HG02588 (cell line): ENCODE results near the gene MANF.
A peak's percentile ranks its signal among the peaks of the same experiment; 100 is the strongest.

Source experiments
- ATAC-seq: cut with Tn5 transposase; IDR thresholded peaks from one replicate; pipeline ENCODE4 v1.9.1; 2021; ENCODE audit warnings: mild to moderate bottlenecking, moderate library complexity; ENCODE audit not compliant: unreplicated experiment

MANF gene

GRCh38 chr3:51388286-51389029 lies 3.4 kb downstream of the MANF start:
- no peak for ATAC-seq

- no peak for ATAC-seq
Observed at GRCh38 chr3:51389423-51390183, 4.5 kb downstream of the MANF start.

GRCh38 chr3:51390246-51391074 lies 5.4 kb downstream of the MANF start:
- no peak for ATAC-seq

GRCh38 chr3:51391075-51391565 lies 6.0 kb downstream of the MANF start, which contains the start of gene RBM15B:
TSS of gene RBM15B (plus strand) at chr3:51391285. CDS start at chr3:51391400, 115 bp downstream.
- peak; percentile 87 for ATAC-seq

GRCh38 chr3:51391566-51392354 lies 6.7 kb downstream of the MANF start:
- peak; percentile 15 for ATAC-seq

- no peak for ATAC-seq
Observed at GRCh38 chr3:51392355-51393133, 7.5 kb downstream of the MANF start.

- ATAC-seq, result no peak
Observed at GRCh38 chr3:51393134-51393495, 8.0 kb downstream of the MANF start.

GRCh38 chr3:51393564-51393963 lies 8.5 kb downstream of the MANF start:
- no peak for ATAC-seq

GRCh38 chr3:51394541-51394940 lies 9.4 kb downstream of the MANF start:
- no peak for ATAC-seq

- ATAC-seq, result no peak
Observed at GRCh38 chr3:51395493-51396213, 10.6 kb downstream of the MANF start.

- no peak for ATAC-seq
Observed at GRCh38 chr3:51396401-51396800, 11.3 kb downstream of the MANF start.

GRCh38 chr3:51397392-51397791 lies 12.3 kb downstream of the MANF start:
- no peak for ATAC-seq

GRCh38 chr3:51398595-51399310 lies 13.7 kb downstream of the MANF start:
- ATAC-seq, result no peak

- ATAC-seq, result no peak
Observed at GRCh38 chr3:51400166-51400565, 15.1 kb downstream of the MANF start.

GRCh38 chr3:51401735-51402134 lies 16.6 kb downstream of the MANF start:
- no peak for ATAC-seq

GRCh38 chr3:51403675-51404074 lies 18.6 kb downstream of the MANF start:
- no peak for ATAC-seq

- no peak for ATAC-seq
Observed at GRCh38 chr3:51408021-51408420, 22.9 kb downstream of the MANF start.

GRCh38 chr3:51408813-51409212 lies 23.7 kb downstream of the MANF start:
- no peak for ATAC-seq
